ENCODE measurements around the gene SSH2.

Gene SSH2

DNA sequence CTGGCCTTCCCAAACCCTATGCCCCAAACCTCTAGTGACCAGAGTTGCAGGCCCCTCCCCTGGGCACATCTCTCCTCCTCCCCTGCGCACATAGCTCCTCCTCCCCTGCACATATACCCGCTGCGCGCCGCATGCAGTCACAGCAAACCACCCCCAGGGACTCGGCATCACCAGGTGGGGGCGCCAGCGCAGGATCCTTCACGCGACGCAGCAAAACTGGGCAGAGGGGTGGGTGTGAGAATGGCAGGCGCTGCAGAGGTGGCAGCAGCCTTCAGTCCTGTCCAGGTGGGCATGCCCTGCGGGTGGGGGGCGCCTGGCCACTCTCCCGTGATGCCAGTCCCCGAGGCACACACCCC is 312.9 kb downstream of the SSH2 start:
- no peaks in the 10 kb centered on the region for H3K9me3 ChIP-seq (replicated peaks; ENCODE audit: insufficient read depth, low read length)
- peak overlapping the region; percentile 78 for H3K4me3 ChIP-seq (ENCODE audit: low read length)
- no peaks in the 10 kb centered on the region for H3K79me2 ChIP-seq (ENCODE audit: low read length)
- H4K20me1 ChIP-seq (ENCODE audit: insufficient read depth, low read length) = no peaks in the 10 kb centered on the region
- peak overlapping the region; percentile 68; the same call in 1 of the 2 replicates for H3K27ac ChIP-seq (ENCODE audit: low read length)
- H3K27me3 ChIP-seq (replicated peaks; ENCODE audit: insufficient read depth, low read length) = peaks cover 11% of the 10 kb centered on the region
- peak overlapping the region; percentile 89 for H2AFZ ChIP-seq (ENCODE audit: low read length)
- peaks cover 44% of the 10 kb centered on the region for H3K4me1 ChIP-seq (ENCODE audit: low read length)
- peak overlapping the region; percentile 99 for H3K4me2 ChIP-seq (ENCODE audit: low read depth, low read length)
- no peak for TF ChIP-seq EZH2 (optimal IDR thresholded peaks at IDR 0.05; ENCODE audit: low read depth, low read length)
- peak; percentile 94 for TF ChIP-seq CTCF (IDR thresholded peaks at IDR 0.05; ENCODE audit: low read length)
- no peak for TF ChIP-seq EZH2phosphoT487 (IDR thresholded peaks at IDR 0.05; ENCODE audit: low read length)
- peaks cover 12% of the 10 kb centered on the region; the same call in 1 of the 2 replicates for H3F3A ChIP-seq (ENCODE audit: insufficient read depth, low read length)
- H3K9me2 ChIP-seq (replicated peaks; ENCODE audit: insufficient read depth, low read length) = no peaks in the 10 kb centered on the region
- no peaks in the 10 kb centered on the region for H3K36me3 ChIP-seq (replicated peaks; ENCODE audit: insufficient read depth, low read length)
- H3K9ac ChIP-seq (ENCODE audit: low read length) = peak overlapping the region; percentile 92
- peak; percentile 94 for DNase-seq

DNA sequence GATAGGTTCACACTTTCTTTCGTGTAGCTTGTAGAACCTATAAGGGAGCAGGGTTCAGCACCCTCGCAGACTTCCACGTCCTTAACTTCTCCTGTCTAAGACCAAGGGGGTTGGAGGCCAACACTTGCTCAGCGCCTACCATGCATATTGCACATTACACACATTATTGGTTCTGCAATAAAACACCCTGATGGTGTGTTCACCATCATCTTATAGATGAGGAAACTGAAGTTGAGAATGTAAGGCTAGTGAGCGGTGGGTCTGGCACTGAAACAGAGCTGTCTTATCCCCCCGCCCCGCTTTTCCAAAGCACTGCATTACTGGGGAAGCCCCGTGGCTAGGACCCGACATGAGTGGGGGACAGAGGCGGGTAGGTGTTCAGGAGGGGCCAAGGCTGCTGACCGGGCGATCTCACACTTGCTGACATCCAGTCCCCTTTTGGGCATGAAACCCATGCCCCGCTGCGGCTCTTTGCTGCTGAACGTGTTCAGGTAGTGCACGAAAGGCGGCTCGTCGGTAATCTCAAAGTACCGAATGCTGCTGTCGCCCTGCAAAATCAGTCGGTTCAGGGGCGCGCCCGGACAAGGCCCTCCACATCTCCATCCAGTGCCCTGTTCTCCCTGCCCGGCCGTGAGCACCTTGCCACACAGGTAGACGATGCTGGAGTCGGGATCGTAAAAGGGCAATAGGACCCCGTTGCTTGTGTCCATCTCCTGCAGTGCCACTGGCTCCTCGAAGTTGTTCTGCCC is 313.6 kb downstream of the SSH2 start:
- no peaks in the 10 kb centered on the region for H3K79me2 ChIP-seq (ENCODE audit: low read length)
- no peaks in the 10 kb centered on the region for H3K36me3 ChIP-seq (replicated peaks; ENCODE audit: insufficient read depth, low read length)
- H3K27me3 ChIP-seq (replicated peaks; ENCODE audit: insufficient read depth, low read length) = peaks cover 11% of the 10 kb centered on the region
- no peak overlapping the region for H3K27ac ChIP-seq (ENCODE audit: low read length)
- TF ChIP-seq EZH2 (optimal IDR thresholded peaks at IDR 0.05; ENCODE audit: low read depth, low read length) (no peak), EZH2phosphoT487 (IDR thresholded peaks at IDR 0.05; ENCODE audit: low read length) (no peak), CTCF (IDR thresholded peaks at IDR 0.05; ENCODE audit: low read length) (no peak)
- H2AFZ ChIP-seq (ENCODE audit: low read length) = no peak overlapping the region
- H3K9ac ChIP-seq (ENCODE audit: low read length) = no peak overlapping the region
- H3K4me1 ChIP-seq (ENCODE audit: low read length) = peaks cover 40% of the 10 kb centered on the region
- H4K20me1 ChIP-seq (ENCODE audit: insufficient read depth, low read length) = no peaks in the 10 kb centered on the region
- H3K9me2 ChIP-seq (replicated peaks; ENCODE audit: insufficient read depth, low read length) = no peaks in the 10 kb centered on the region
- H3K9me3 ChIP-seq (replicated peaks; ENCODE audit: insufficient read depth, low read length) = no peaks in the 10 kb centered on the region
- H3K4me3 ChIP-seq (ENCODE audit: low read length) = peak overlapping the region; percentile 46; the same call in 1 of the 2 replicates
- peak overlapping the region; percentile 99; the same call in 1 of the 2 replicates for H3K4me2 ChIP-seq (ENCODE audit: low read depth, low read length)
- DNase-seq = no peak
- peaks cover 11% of the 10 kb centered on the region; the same call in 1 of the 2 replicates for H3F3A ChIP-seq (ENCODE audit: insufficient read depth, low read length)

GRCh38 chr17:29615492-29616299 is 314.3 kb downstream of the SSH2 start:
- Histone ChIP-seq H3K9me2 (replicated peaks; ENCODE audit: insufficient read depth, low read length) (no peaks in the 10 kb centered on the region), H3K27me3 (replicated peaks; ENCODE audit: insufficient read depth, low read length) (peaks cover 11% of the 10 kb centered on the region), H2AFZ (ENCODE audit: low read length) (peak overlapping the region; percentile 57), H3F3A (ENCODE audit: insufficient read depth, low read length) (peaks cover 11% of the 10 kb centered on the region; the same call in 1 of the 2 replicates), H3K9me3 (replicated peaks; ENCODE audit: insufficient read depth, low read length) (no peaks in the 10 kb centered on the region), H3K4me1 (ENCODE audit: low read length) (peaks cover 40% of the 10 kb centered on the region), H3K79me2 (ENCODE audit: low read length) (no peaks in the 10 kb centered on the region), H3K9ac (ENCODE audit: low read length) (no peak overlapping the region; the same call in 1 of the 2 replicates), H3K36me3 (replicated peaks; ENCODE audit: insufficient read depth, low read length) (no peaks in the 10 kb centered on the region), H3K4me2 (ENCODE audit: low read depth, low read length) (peak overlapping the region; percentile 99), H3K27ac (ENCODE audit: low read length) (no peak overlapping the region), H4K20me1 (ENCODE audit: insufficient read depth, low read length) (no peaks in the 10 kb centered on the region), H3K4me3 (ENCODE audit: low read length) (peak overlapping the region; percentile 46)
- no peak for TF ChIP-seq EZH2 (optimal IDR thresholded peaks at IDR 0.05; ENCODE audit: low read depth, low read length)
- no peak for TF ChIP-seq EZH2phosphoT487 (IDR thresholded peaks at IDR 0.05; ENCODE audit: low read length)
- peak; percentile 91 for DNase-seq
